NB4 (cell line): Measurements from ENCODE around the gene FAM107B.

Experiments used
- MAX ChIP-seq: IDR thresholded peaks from 2 replicates; pipeline ENCODE4 v1.6.1; 2011; ENCODE audit warnings: low read depth, low read length
- MYC ChIP-seq: IDR thresholded peaks from 2 replicates; pipeline ENCODE4 v1.6.1; 2011; ENCODE audit warnings: low read depth, low read length
- POLR2A ChIP-seq: IDR thresholded peaks from 2 replicates; pipeline ENCODE4 v1.6.1; 2011; ENCODE audit warnings: mild to moderate bottlenecking; ENCODE audit not compliant: insufficient read length; ENCODE audit errors: extremely low read depth
- TF ChIP-seq, protein P1 (sequence below): IDR thresholded peaks from one replicate; pipeline ENCODE4 v1.5.1; 2012; ENCODE audit warnings: low read depth, low read length

DNA sequence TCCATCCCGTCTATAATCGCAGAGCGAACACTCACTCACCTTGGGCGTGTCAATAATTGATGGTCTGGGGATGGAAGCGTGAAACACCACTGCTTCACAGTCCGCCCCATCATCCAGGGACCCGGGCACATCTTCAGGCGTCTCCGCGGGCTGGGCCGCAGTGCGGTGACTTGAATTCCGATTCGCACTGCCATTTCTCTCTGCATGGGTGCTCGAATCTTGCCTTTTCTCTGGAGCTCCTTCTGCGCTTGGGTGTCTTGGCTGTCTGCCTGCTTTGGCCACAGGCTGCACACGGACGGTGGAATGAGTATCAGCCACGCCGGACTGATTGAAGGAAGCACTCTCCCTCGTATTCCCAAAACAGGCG is 500 bp downstream of the FAM107B start:
- TF ChIP-seq, protein P1, sequence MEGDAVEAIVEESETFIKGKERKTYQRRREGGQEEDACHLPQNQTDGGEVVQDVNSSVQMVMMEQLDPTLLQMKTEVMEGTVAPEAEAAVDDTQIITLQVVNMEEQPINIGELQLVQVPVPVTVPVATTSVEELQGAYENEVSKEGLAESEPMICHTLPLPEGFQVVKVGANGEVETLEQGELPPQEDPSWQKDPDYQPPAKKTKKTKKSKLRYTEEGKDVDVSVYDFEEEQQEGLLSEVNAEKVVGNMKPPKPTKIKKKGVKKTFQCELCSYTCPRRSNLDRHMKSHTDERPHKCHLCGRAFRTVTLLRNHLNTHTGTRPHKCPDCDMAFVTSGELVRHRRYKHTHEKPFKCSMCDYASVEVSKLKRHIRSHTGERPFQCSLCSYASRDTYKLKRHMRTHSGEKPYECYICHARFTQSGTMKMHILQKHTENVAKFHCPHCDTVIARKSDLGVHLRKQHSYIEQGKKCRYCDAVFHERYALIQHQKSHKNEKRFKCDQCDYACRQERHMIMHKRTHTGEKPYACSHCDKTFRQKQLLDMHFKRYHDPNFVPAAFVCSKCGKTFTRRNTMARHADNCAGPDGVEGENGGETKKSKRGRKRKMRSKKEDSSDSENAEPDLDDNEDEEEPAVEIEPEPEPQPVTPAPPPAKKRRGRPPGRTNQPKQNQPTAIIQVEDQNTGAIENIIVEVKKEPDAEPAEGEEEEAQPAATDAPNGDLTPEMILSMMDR, result no peak
- TF ChIP-seq POLR2A (no peak), MAX (no peak), MYC (no peak)
